ENCODE results near the gene SPATS1. TPM values are rescaled to one million over a fixed set of nuclear protein-coding genes. Genes with fewer than 3 reads are reported as not detected.
"Not testable (repeated sequence)": the region's sequence is repeated elsewhere in the genome, so short reads cannot be mapped to it uniquely, and the experiment has no call there.

Gene SPATS1
- total RNA-seq, 1 experiment from 2014 or later, result not detected

- H3K4me1 ChIP-seq (ENCODE audit: control insufficient read depth, insufficient read depth, low read length); DNase-seq (ENCODE audit: low read depth, low spot score); H3K4me3 ChIP-seq (ENCODE audit: low read depth in 2 of 2, low read length in 2 of 2); BruUV-seq (replicated peaks); H3K36me3 ChIP-seq (ENCODE audit: control insufficient read depth, insufficient read depth, low read length); in situ Hi-C loops (cut with HindIII; ENCODE audit: low pct_unique_long_range_greater_than_20kb, low sequenced_read_pairs); intact Hi-C loops (cut with micrococcal nuclease; ENCODE audit: unreplicated experiment); POLR2A ChIA-PET; CTCF ChIA-PET; H3K9me3 ChIP-seq (ENCODE audit: control insufficient read depth, insufficient read depth, low read depth, low read length); H3K27ac ChIP-seq (ENCODE audit: low read length); ATAC-seq; H3K27me3 ChIP-seq (ENCODE audit: control insufficient read depth, insufficient read depth, low read length): not testable (repeated sequence)
These were observed 8.2 kb downstream of the SPATS1 start for GRCh38 chr6:44350650-44350994.

DNA sequence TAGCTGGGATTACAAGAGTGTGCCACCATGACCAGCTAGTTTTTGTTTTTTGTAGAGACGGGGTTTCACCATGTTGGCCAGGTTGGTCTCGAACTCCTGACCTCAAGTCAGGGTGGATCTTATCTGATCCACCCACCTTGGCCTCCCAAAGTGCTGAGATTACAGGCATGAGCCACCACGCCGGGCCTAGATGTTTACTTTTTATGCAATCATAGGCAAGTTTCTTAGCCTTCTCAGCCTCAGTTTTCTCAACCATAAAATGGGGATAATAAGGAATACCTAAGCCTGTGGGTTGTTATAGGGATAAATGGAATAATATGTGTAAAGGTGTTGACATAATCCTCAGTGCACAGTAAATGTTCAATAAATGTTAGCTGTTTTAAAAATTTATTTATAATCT is 9.8 kb downstream of the SPATS1 start:
- no peak overlapping the region for H3K4me3 ChIP-seq (ENCODE audit: low read depth in 2 of 2, low read length in 2 of 2)
- no TSS peak for BruUV-seq (replicated peaks)
- in situ Hi-C loops (cut with HindIII; ENCODE audit: low pct_unique_long_range_greater_than_20kb, low sequenced_read_pairs) (no loop called here), intact Hi-C loops (cut with micrococcal nuclease; ENCODE audit: unreplicated experiment) (no loop called here)
- ChIA-PET CTCF (no interaction called here), POLR2A (no interaction called here)
- ATAC-seq (no peak), DNase-seq (ENCODE audit: low read depth, low spot score) (no peak)
- no peak for TF ChIP-seq CTCF (IDR thresholded peaks at IDR 0.05)
- TF ChIP-seq, protein P1, sequence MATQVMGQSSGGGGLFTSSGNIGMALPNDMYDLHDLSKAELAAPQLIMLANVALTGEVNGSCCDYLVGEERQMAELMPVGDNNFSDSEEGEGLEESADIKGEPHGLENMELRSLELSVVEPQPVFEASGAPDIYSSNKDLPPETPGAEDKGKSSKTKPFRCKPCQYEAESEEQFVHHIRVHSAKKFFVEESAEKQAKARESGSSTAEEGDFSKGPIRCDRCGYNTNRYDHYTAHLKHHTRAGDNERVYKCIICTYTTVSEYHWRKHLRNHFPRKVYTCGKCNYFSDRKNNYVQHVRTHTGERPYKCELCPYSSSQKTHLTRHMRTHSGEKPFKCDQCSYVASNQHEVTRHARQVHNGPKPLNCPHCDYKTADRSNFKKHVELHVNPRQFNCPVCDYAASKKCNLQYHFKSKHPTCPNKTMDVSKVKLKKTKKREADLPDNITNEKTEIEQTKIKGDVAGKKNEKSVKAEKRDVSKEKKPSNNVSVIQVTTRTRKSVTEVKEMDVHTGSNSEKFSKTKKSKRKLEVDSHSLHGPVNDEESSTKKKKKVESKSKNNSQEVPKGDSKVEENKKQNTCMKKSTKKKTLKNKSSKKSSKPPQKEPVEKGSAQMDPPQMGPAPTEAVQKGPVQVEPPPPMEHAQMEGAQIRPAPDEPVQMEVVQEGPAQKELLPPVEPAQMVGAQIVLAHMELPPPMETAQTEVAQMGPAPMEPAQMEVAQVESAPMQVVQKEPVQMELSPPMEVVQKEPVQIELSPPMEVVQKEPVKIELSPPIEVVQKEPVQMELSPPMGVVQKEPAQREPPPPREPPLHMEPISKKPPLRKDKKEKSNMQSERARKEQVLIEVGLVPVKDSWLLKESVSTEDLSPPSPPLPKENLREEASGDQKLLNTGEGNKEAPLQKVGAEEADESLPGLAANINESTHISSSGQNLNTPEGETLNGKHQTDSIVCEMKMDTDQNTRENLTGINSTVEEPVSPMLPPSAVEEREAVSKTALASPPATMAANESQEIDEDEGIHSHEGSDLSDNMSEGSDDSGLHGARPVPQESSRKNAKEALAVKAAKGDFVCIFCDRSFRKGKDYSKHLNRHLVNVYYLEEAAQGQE (IDR thresholded peaks at IDR 0.05; ENCODE audit: insufficient read depth in 1 of 2, low read depth in 2 of 2, low read length in 1 of 2), result no peak
- TF ChIP-seq TCF7L2 (IDR thresholded peaks at IDR 0.05; ENCODE audit: low read depth, low read length), result no peak
- no peaks in the 10 kb centered on the region for H3K36me3 ChIP-seq (ENCODE audit: control insufficient read depth, insufficient read depth, low read length)
- H3K4me1 ChIP-seq (ENCODE audit: control insufficient read depth, insufficient read depth, low read length), result no peaks in the 10 kb centered on the region
- no peaks in the 10 kb centered on the region for H3K9me3 ChIP-seq (ENCODE audit: control insufficient read depth, insufficient read depth, low read depth, low read length)
- no peak overlapping the region for H3K27ac ChIP-seq (ENCODE audit: low read length)
- peaks cover 3% of the 10 kb centered on the region; the same call in 1 of the 2 replicates for H3K27me3 ChIP-seq (ENCODE audit: control insufficient read depth, insufficient read depth, low read length)

DNA sequence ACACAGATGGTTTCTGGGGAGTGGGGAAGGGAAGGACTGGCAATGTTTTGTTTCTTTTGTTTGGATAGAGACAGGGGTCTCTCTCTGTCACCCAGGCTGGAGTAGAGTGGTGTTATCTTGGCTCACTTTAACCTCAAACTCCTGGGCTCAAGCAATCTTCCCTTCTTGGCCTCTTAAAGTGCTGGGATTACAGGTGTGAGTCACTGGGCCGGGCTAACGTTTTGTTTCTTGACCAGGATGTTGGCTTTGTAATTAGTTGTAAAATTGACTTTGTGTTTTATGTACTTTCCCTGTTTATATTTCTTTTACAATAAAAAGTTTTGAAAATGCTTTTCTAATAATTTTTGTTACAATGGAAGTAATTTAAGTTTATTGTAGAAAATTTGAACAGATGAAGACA is 10.9 kb downstream of the SPATS1 start:
- CTCF ChIA-PET, result no interaction called here
- intact Hi-C loops (cut with micrococcal nuclease; ENCODE audit: unreplicated experiment) (no loop called here), in situ Hi-C loops (cut with HindIII; ENCODE audit: low pct_unique_long_range_greater_than_20kb, low sequenced_read_pairs) (no loop called here)
- Histone ChIP-seq H3K27ac (ENCODE audit: low read length) (no peak overlapping the region), H3K4me3 (ENCODE audit: low read depth in 2 of 2, low read length in 2 of 2) (no peak overlapping the region), H3K36me3 (ENCODE audit: control insufficient read depth, insufficient read depth, low read length) (no peaks in the 10 kb centered on the region), H3K9me3 (ENCODE audit: control insufficient read depth, insufficient read depth, low read depth, low read length) (no peaks in the 10 kb centered on the region), H3K4me1 (ENCODE audit: control insufficient read depth, insufficient read depth, low read length) (no peaks in the 10 kb centered on the region), H3K27me3 (ENCODE audit: control insufficient read depth, insufficient read depth, low read length) (peaks cover 3% of the 10 kb centered on the region; the same call in 1 of the 2 replicates)
- no TSS peak for BruUV-seq (replicated peaks)
- POLR2A ChIA-PET, result no interaction called here
- TF ChIP-seq CTCF (IDR thresholded peaks at IDR 0.05), result no peak
- ATAC-seq, result no peak
- no peak for DNase-seq (ENCODE audit: low read depth, low spot score)

Data from Panc1 (cell line).